ENCODE measurements around the gene ARHGEF17. TPM values are rescaled to one million over a fixed set of nuclear protein-coding genes. Genes with fewer than 3 reads are reported as not detected.

Gene ARHGEF17
- total RNA-seq, 2 experiments from 2014 or later: not detected

GRCh38 chr11:73372375-73372993 is 64.4 kb downstream of the ARHGEF17 start:
- Mint-ChIP-seq H3K4me1 (peaks cover 26% of the 10 kb centered on the region), H3K27ac (no peak overlapping the region), H3K9me3 (ENCODE audit: low read depth) (no peaks in the 10 kb centered on the region), H3K27me3 (no peaks in the 10 kb centered on the region), H3K36me3 (peaks cover 5% of the 10 kb centered on the region), H3K4me3 (no peak overlapping the region)
- DNase-seq: no peak
- ATAC-seq: no peak
- CTCF ChIA-PET: interaction anchor here (1.3 to 2.5 kb wide), 4 partner anchors 9 to 289 kb away, joined by 3 to 14 read pairs (median 7); no protein-coding TSS in a partner anchor

GRCh38 chr11:73374151-73374550 is 66.1 kb downstream of the ARHGEF17 start:
- Mint-ChIP-seq H3K4me3 (no peak overlapping the region), H3K9me3 (ENCODE audit: low read depth) (no peaks in the 10 kb centered on the region), H3K27me3 (no peaks in the 10 kb centered on the region), H3K4me1 (peaks cover 35% of the 10 kb centered on the region), H3K27ac (no peak overlapping the region), H3K36me3 (peaks cover 7% of the 10 kb centered on the region)
- CTCF ChIA-PET: interaction anchor here (1.6 to 4.0 kb wide), 4 partner anchors 8 to 79 kb away, joined by 4 to 20 read pairs (median 14); no protein-coding TSS in a partner anchor
- no peak for ATAC-seq
- no peak for DNase-seq

GRCh38 chr11:73375830-73376159 is 67.7 kb downstream of the ARHGEF17 start:
- DNase-seq (no peak), ATAC-seq (no peak)
- Mint-ChIP-seq H3K9me3 (ENCODE audit: low read depth) (no peaks in the 10 kb centered on the region), H3K4me3 (peak overlapping the region; percentile 97), H3K36me3 (peaks cover 8% of the 10 kb centered on the region), H3K4me1 (peaks cover 44% of the 10 kb centered on the region), H3K27me3 (no peaks in the 10 kb centered on the region), H3K27ac (peak overlapping the region; percentile 84)
- CTCF ChIA-PET: interaction anchor here (1.0 to 4.0 kb wide), 5 partner anchors 10 to 17 kb away, joined by 3 to 20 read pairs (median 4); no protein-coding TSS in a partner anchor

- peak; percentile 94 for DNase-seq
- Mint-ChIP-seq H3K4me1 (peaks cover 49% of the 10 kb centered on the region), H3K4me3 (peak within 1 kb of the TSS; percentile 97), H3K36me3 (peaks cover 8% of the 10 kb centered on the region), H3K27me3 (no peaks in the 10 kb centered on the region), H3K9me3 (ENCODE audit: low read depth) (no peaks in the 10 kb centered on the region), H3K27ac (peak within 1 kb of the TSS; percentile 99)
- peak; percentile 81 for ATAC-seq
- CTCF ChIA-PET: interaction anchor here (0.7 to 4.0 kb wide), 9 partner anchors 9 to 164 kb away, joined by 3 to 20 read pairs (median 4); no protein-coding TSS in a partner anchor
Measured at GRCh38 chr11:73376160-73376802, 68.2 kb downstream of the ARHGEF17 start, which contains the start of gene RELT. Gene RELT, plus strand, starts transcription at chr11:73376399. Its CDS starts 12,738 bp downstream, at chr11:73389137.

GRCh38 chr11:73376803-73377629 is 68.9 kb downstream of the ARHGEF17 start:
- H3K27ac Mint-ChIP-seq: peak overlapping the region; percentile 99
- H3K27me3 Mint-ChIP-seq: no peaks in the 10 kb centered on the region
- CTCF ChIA-PET: interaction anchor here (0.6 to 4.0 kb wide), 14 partner anchors 8 to 284 kb away, joined by 3 to 20 read pairs (median 3); no protein-coding TSS in a partner anchor
- H3K4me1 Mint-ChIP-seq: peaks cover 51% of the 10 kb centered on the region
- peaks cover 8% of the 10 kb centered on the region for H3K36me3 Mint-ChIP-seq
- peak overlapping the region; percentile 97 for H3K4me3 Mint-ChIP-seq
- ATAC-seq (peak; percentile 44), DNase-seq (peak; percentile 87)
- H3K9me3 Mint-ChIP-seq (ENCODE audit: low read depth): no peaks in the 10 kb centered on the region

- H3K27me3 Mint-ChIP-seq: no peaks in the 10 kb centered on the region
- peaks cover 70% of the 10 kb centered on the region for H3K4me1 Mint-ChIP-seq
- DNase-seq (no peak), ATAC-seq (no peak)
- H3K36me3 Mint-ChIP-seq: peaks cover 8% of the 10 kb centered on the region
- H3K4me3 Mint-ChIP-seq: no peak overlapping the region
- no peaks in the 10 kb centered on the region for H3K9me3 Mint-ChIP-seq (ENCODE audit: low read depth)
- H3K27ac Mint-ChIP-seq: peak overlapping the region; percentile 21
- CTCF ChIA-PET: interaction anchor here (0.9 to 1.5 kb wide), 2 partner anchors 14 to 28 kb away, joined by 3 to 4 read pairs; no protein-coding TSS in a partner anchor
Measured at GRCh38 chr11:73379189-73379880, 71.3 kb downstream of the ARHGEF17 start.

- Mint-ChIP-seq H3K27ac (no peak overlapping the region), H3K4me3 (no peak overlapping the region), H3K4me1 (peaks cover 77% of the 10 kb centered on the region), H3K9me3 (ENCODE audit: low read depth) (no peaks in the 10 kb centered on the region), H3K36me3 (peaks cover 8% of the 10 kb centered on the region), H3K27me3 (no peaks in the 10 kb centered on the region)
- ATAC-seq: no peak
- DNase-seq: no peak
- CTCF ChIA-PET: no interaction called here
Measured at GRCh38 chr11:73380331-73380730, 72.3 kb downstream of the ARHGEF17 start.

GRCh38 chr11:73380897-73381410 is 72.9 kb downstream of the ARHGEF17 start:
- peak overlapping the region; percentile 36 for H3K27ac Mint-ChIP-seq
- H3K4me3 Mint-ChIP-seq: no peak overlapping the region
- no peaks in the 10 kb centered on the region for H3K27me3 Mint-ChIP-seq
- no peak for ATAC-seq
- no peak for DNase-seq
- H3K36me3 Mint-ChIP-seq: peaks cover 8% of the 10 kb centered on the region
- CTCF ChIA-PET: no interaction called here
- no peaks in the 10 kb centered on the region for H3K9me3 Mint-ChIP-seq (ENCODE audit: low read depth)
- peaks cover 77% of the 10 kb centered on the region for H3K4me1 Mint-ChIP-seq

GRCh38 chr11:73381589-73381988 is 73.5 kb downstream of the ARHGEF17 start:
- Mint-ChIP-seq H3K4me3 (no peak overlapping the region), H3K27me3 (no peaks in the 10 kb centered on the region), H3K9me3 (ENCODE audit: low read depth) (no peaks in the 10 kb centered on the region), H3K4me1 (peaks cover 83% of the 10 kb centered on the region), H3K27ac (no peak overlapping the region), H3K36me3 (peaks cover 8% of the 10 kb centered on the region)
- ATAC-seq (no peak), DNase-seq (no peak)
- CTCF ChIA-PET: no interaction called here

- H3K4me1 Mint-ChIP-seq: peaks cover 87% of the 10 kb centered on the region
- peaks cover 4% of the 10 kb centered on the region for H3K36me3 Mint-ChIP-seq
- H3K27me3 Mint-ChIP-seq: no peaks in the 10 kb centered on the region
- H3K9me3 Mint-ChIP-seq (ENCODE audit: low read depth): no peaks in the 10 kb centered on the region
- no peak overlapping the region for H3K27ac Mint-ChIP-seq
- H3K4me3 Mint-ChIP-seq: no peak overlapping the region
- CTCF ChIA-PET: interaction anchor here (1.0 kb wide), 1 partner anchor 277 kb away, joined by 3 read pairs; no protein-coding TSS in a partner anchor
- no peak for DNase-seq
- ATAC-seq: no peak
Measured at GRCh38 chr11:73382183-73382582, 74.1 kb downstream of the ARHGEF17 start.

GRCh38 chr11:73382747-73383146 is 74.7 kb downstream of the ARHGEF17 start:
- H3K36me3 Mint-ChIP-seq: peaks cover 3% of the 10 kb centered on the region
- no peak overlapping the region for H3K4me3 Mint-ChIP-seq
- DNase-seq (no peak), ATAC-seq (no peak)
- peaks cover 86% of the 10 kb centered on the region for H3K4me1 Mint-ChIP-seq
- H3K27me3 Mint-ChIP-seq: no peaks in the 10 kb centered on the region
- peak overlapping the region; percentile 65 for H3K27ac Mint-ChIP-seq
- CTCF ChIA-PET: interaction anchor here (1.0 to 5.0 kb wide), 7 partner anchors 10 to 277 kb away, joined by 3 to 43 read pairs (median 5); no protein-coding TSS in a partner anchor
- no peaks in the 10 kb centered on the region for H3K9me3 Mint-ChIP-seq (ENCODE audit: low read depth)

- CTCF ChIA-PET: interaction anchor here (1.0 to 5.0 kb wide), 8 partner anchors 10 to 276 kb away, joined by 3 to 43 read pairs (median 4); no protein-coding TSS in a partner anchor
- peaks cover 82% of the 10 kb centered on the region for H3K4me1 Mint-ChIP-seq
- H3K9me3 Mint-ChIP-seq (ENCODE audit: low read depth): no peaks in the 10 kb centered on the region
Measured at GRCh38 chr11:73383249-73384124, 75.4 kb downstream of the ARHGEF17 start.

More at GRCh38 chr11:73383249-73384124, 75.4 kb downstream of the ARHGEF17 start:
- H3K36me3 Mint-ChIP-seq: peaks cover 1% of the 10 kb centered on the region
- H3K27me3 Mint-ChIP-seq: no peaks in the 10 kb centered on the region
- no peak overlapping the region for H3K4me3 Mint-ChIP-seq
- DNase-seq: no peak
- no peak for ATAC-seq
- peak overlapping the region; percentile 65 for H3K27ac Mint-ChIP-seq
